ENCODE data around the gene FOXB1. TPM values are rescaled to one million over a fixed set of nuclear protein-coding genes. Genes with fewer than 3 reads are reported as not detected.

Gene FOXB1
- total RNA-seq, 1 donor from 2014 or later = not detected

DNA sequence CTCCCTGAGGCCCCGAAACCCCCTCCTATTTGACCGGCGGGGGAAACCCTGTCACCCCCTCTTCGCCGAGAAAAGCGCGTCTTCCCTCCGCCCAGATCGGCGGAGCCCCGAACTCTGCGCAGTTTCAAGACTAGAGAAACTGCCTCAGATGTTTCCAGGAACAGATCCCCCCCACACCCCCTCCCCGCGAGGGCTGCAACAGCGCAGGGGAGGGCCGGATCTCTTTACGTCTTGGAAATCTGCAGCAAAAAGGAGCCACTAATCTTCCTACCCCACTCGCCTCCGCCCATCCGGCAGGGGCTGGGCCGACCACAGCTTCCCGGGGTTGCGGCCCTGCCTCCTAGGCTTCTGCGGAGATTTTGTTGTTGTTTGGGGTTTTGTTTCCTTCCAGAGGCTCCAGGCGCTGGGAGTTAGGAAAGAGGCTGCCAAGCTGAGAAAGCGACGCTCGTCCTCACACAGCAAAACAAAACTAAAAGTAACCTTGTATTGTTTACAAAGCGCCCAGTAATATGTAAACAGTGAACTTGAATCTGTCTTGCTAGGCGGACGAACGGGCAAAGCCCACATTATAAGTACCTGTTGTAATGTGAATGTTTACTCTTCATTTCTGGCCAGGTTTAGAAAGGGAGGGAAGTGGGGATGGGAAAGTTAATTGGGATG, 2.2 kb downstream of the FOXB1 start:
- TF ChIP-seq POLR2AphosphoS5 (IDR thresholded peaks at IDR 0.05; ENCODE audit: insufficient read depth in 1 of 2, low read depth in 1 of 2) = no peak
- no peak for TF ChIP-seq POLR2A (IDR thresholded peaks at IDR 0.05)
- TF ChIP-seq, protein P1, sequence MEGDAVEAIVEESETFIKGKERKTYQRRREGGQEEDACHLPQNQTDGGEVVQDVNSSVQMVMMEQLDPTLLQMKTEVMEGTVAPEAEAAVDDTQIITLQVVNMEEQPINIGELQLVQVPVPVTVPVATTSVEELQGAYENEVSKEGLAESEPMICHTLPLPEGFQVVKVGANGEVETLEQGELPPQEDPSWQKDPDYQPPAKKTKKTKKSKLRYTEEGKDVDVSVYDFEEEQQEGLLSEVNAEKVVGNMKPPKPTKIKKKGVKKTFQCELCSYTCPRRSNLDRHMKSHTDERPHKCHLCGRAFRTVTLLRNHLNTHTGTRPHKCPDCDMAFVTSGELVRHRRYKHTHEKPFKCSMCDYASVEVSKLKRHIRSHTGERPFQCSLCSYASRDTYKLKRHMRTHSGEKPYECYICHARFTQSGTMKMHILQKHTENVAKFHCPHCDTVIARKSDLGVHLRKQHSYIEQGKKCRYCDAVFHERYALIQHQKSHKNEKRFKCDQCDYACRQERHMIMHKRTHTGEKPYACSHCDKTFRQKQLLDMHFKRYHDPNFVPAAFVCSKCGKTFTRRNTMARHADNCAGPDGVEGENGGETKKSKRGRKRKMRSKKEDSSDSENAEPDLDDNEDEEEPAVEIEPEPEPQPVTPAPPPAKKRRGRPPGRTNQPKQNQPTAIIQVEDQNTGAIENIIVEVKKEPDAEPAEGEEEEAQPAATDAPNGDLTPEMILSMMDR (IDR thresholded peaks at IDR 0.05) = no peak
- Histone ChIP-seq H3K4me3 (peak overlapping the region; percentile 30 to 45), H3K36me3 (no peaks in the 10 kb centered on the region), H3K27me3 (peaks cover 22% of the 10 kb centered on the region), H3K27ac (no peak overlapping the region), H3K4me1 (peaks cover 37% of the 10 kb centered on the region), H3K9me3 (no peaks in the 10 kb centered on the region)
- no peak for DNase-seq (ENCODE audit: extremely low spot score in 2 of 2)
- intact Hi-C loops (cut with DNase I) = no loop called here

DNA sequence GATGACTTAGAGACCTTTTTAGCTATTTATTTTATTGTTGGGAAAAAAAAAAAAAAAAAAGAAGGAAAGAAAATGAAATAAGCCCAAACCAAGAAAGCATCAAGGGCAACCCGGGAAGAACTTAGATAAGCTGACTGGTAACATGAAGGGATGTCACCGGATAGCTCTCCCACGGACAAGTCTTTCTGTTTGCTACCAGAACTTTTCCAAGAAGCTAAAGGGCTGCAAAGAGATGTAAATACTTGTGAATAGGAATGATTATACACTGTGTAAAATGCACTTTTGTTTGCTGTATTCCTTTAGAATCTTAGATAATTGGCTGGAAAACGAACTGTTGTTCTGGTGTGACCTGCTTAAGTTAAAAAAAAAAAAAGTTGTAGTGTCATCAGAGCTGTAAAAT, 2.8 kb downstream of the FOXB1 start:
- peaks cover 37% of the 10 kb centered on the region for H3K4me1 ChIP-seq
- intact Hi-C loops (cut with DNase I) = no loop called here
- H3K9me3 ChIP-seq = no peaks in the 10 kb centered on the region
- no peak for DNase-seq (ENCODE audit: extremely low spot score in 2 of 2)
- TF ChIP-seq, protein P1 (IDR thresholded peaks at IDR 0.05) = no peak
- TF ChIP-seq POLR2AphosphoS5 (IDR thresholded peaks at IDR 0.05; ENCODE audit: insufficient read depth in 1 of 2, low read depth in 1 of 2) = no peak
- TF ChIP-seq POLR2A (IDR thresholded peaks at IDR 0.05) = no peak
- peak overlapping the region in 1 of 2 donors; percentile 30 for H3K4me3 ChIP-seq
- H3K36me3 ChIP-seq = no peaks in the 10 kb centered on the region
- H3K27ac ChIP-seq = no peak overlapping the region
- peaks cover 22% of the 10 kb centered on the region for H3K27me3 ChIP-seq

DNA sequence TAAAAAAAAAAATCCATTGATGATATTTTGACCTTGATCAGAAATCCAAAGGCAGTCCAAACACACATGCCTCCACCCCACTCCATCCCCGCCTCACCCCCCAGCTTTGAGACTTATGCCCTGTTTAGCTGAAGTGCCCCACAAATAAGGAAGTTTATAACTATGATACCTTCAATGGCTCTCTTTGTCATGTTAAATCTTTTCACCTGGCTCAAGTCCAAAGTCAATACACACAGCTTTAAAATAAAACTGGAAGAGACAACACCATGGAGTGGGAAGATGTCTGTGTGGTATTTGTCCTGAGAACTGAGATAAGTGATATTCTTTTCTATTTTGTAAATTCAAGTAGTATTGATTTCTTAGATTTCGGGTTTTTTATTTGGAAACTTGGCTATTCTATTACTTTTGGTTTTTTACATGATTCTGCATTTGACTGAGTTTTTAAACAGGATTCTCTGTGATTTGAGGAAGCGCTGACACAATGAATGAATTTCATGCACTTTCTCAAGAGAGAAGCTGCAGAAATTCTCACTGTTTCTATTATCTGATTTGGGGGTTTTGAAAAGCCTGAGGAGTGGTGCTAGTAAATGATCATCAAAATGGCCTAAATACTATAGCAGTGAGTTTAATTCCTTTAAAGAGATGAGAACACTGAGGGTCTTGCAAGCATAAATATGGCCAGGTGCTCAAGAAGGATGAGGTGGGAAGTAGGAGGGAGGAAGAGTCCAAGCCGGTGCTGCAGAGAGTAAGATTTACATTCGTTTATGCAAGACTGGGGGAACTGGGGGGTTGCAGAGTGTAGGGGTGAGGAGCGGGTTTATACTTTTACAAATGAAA, 5.2 kb downstream of the FOXB1 start:
- Histone ChIP-seq H3K9me3 (no peaks in the 10 kb centered on the region), H3K27ac (no peak overlapping the region), H3K4me1 (peaks cover 27% of the 10 kb centered on the region), H3K4me3 (no peak overlapping the region), H3K27me3 (peaks cover 17% of the 10 kb centered on the region), H3K36me3 (no peaks in the 10 kb centered on the region)
- intact Hi-C loops (cut with DNase I) = no loop called here
- TF ChIP-seq, protein P1 (IDR thresholded peaks at IDR 0.05) = no peak
- TF ChIP-seq POLR2AphosphoS5 (IDR thresholded peaks at IDR 0.05; ENCODE audit: insufficient read depth in 1 of 2, low read depth in 1 of 2) (no peak), POLR2A (IDR thresholded peaks at IDR 0.05) (no peak)
- DNase-seq (ENCODE audit: extremely low spot score in 2 of 2) = no peak

DNA sequence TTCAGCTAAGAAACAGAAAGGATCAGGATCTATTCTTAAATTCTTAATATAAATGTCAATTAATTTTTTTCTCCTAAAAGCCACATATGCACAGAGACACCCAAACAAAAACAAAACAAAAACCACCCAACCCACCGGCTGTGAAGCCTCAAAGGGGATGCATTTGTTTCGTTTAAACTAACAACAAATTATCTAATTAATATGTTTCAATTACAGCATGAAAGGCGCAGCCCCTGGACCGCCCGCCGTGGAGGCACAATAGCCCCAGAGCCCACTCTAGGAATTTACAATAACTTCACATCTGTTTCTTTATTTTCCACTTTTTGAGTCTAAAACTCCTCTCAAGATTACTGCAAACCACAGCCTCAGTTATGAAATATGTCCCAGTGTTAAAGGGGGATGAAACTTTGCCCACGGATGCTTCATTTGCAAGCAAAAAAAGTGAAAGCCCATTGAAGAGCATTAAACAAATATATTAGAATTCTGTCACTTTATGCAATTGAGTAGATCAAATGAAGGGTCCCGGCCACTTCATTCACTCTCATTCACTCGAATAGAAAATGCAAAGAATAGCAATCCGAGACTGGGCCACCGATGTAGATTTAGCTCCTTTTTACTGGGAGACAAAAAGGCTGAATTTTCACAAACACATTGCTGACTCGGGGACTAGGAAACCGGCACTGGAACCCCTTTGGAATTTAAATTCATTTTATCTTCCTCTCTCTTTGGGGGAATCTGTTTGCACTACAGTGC, 6.0 kb downstream of the FOXB1 start:
- TF ChIP-seq POLR2A (IDR thresholded peaks at IDR 0.05) (no peak), POLR2AphosphoS5 (IDR thresholded peaks at IDR 0.05; ENCODE audit: insufficient read depth in 1 of 2, low read depth in 1 of 2) (no peak)
- TF ChIP-seq, protein P1 (IDR thresholded peaks at IDR 0.05) = no peak
- H3K27me3 ChIP-seq = peaks cover 11% of the 10 kb centered on the region
- H3K4me1 ChIP-seq = peaks cover 19% of the 10 kb centered on the region
- no peak overlapping the region for H3K4me3 ChIP-seq
- no peaks in the 10 kb centered on the region for H3K9me3 ChIP-seq
- no peak for DNase-seq (ENCODE audit: extremely low spot score in 2 of 2)
- H3K36me3 ChIP-seq = no peaks in the 10 kb centered on the region
- no peak overlapping the region for H3K27ac ChIP-seq
- intact Hi-C loops (cut with DNase I) = no loop called here

All from vagina (tissue), 2 donors.